ENCODE data around the gene TCF3.

TCF3 gene

DNA sequence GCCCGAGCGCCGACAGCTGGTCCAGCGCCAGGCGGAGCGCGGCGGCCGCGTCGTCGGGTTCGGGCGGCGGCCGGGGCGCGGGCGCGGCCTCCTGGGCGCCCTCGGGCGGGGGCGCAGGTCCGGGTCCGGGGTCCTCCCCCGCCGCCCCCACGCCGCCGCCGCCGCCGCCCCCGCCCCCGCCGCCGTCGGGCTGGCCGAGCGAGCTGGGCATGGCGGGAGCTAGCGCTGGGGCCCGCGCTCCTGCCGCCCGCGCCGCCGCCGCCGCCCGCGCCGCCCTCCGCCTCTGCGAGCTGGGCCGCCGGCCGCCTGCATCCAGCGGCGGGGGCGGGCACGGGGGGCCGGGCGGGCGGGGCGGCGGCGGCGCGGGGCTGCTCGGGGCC is 84.6 kb downstream of the TCF3 start:
- DNase-seq: no peak

DNA sequence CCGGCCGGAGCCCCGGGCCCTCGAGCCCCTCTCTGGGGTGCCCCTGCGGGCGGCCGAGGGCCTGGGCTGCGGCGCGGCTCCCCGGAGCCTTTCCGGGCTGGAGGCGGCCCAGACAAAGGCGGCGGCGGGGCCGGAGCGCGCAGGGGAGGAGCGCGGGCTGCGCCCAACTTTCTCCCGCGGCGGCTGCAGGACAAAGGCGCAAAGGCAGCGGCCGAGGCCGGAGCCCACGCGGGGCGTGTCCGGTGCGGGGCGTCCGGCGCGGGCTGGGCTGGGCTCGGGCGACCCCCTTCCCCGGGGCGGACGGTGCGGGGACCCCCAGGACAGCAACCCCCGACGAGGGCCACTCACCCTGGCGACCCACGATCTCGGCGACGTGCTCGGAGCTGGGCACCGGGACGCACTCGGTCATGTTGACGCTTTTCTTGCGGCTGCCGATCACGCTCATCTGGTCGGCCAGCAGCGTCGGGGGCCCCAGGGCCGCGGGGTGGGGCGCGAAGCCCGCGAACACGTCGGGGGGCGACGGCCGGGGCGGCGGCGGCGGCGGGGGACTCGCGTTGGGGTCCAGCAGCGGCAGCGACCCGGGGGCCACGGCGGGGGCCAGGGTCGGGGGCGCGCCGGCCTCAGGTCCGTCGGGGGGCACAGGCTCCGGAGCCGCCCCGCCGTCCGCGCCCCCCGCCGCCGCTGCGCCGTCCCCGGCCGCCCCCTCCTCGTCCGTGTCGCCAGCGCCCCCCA is 85.1 kb downstream of the TCF3 start:
- DNase-seq: peak in 11 of 56 donors; percentile 16 to 61 (median 50)

DNA sequence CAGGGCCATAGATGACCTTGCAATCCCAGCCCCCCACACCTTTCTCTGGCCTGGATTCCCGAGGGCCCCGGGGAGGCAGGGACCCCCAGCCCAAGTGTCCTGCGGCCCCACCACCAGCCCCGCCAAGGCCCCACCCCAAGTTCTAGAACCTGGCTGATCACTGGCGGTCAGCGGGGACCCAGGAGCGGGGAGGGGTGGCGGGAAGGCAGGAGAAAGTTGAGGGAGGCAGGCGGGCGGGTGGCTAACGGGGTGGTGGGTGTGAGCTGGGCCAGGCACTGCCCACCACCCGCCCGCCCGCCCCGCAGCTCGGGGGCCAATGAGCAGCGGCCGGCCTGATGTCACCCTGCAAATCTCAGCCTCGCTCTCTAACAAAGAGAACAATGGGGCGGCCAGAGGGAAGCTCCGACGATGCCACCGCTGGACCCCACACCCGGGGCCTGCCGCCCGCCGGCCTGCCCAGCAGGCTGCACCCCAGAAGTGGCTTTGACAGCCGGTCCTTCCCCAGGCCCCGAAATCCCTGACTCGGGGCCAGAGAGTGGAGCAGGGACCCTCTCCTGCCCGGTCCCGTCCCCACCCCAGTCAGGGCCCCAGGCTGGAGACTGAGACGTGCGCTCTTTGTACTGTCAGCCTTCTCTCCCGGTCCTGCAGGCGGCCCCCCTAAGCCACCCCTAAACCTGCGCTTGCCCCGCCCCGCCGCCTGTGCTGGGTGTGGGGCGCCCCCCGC is 85.9 kb downstream of the TCF3 start:
- DNase-seq: peak in 55 of 56 donors; percentile 30 to 93 (median 83)

DNA sequence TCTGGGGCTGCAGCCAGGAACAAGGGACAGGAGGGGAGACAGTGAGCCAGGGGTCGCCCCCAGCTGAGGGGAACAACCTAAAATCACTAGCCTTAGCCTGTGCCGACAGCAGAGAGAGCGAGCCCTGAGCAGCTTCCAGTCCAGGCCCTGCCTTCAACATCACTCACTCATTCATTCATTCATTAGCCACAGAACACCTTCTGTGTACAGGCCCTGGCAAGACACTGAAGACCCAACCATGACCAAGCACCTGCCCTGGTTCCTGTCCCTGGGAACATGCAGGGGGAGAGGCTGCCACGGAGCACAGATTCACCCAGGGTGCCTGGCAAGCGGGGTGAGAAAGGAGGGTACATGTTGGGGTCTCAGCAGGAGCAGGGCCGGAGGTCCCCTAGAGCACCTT is 89.2 kb downstream of the TCF3 start:
- DNase-seq: no peak

DNA sequence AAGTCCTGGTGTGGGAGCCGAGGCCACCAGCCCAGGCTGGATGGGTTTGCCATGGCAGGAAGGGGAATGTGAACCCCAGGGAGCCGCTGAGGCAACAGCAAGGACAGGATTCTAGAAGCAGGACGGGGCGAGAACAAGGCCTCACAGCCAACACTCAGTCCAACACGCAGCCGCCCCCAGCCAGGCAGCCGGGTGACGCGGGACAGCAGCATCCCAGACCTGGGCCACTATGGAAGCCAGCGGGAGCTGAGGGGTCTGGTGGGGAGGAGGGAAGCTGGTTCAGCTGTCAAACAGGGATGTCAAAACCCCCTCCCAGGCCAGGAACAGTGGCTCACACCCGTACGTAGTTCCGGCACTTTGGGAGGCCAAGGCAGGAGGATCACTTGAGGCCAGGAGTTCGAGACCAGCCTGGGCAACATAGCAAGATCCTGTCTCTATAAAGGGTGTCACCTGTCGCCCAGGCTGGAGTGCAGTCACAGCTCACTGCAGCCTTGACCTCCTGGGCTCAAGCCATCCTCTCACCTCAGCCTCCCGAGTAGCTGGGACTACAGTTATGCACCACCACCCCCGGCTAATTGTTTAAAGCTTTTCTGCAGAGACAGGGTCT is 91.1 kb downstream of the TCF3 start:
- DNase-seq: no peak

GRCh38 chr19:1560286-1560882 is 92.0 kb downstream of the TCF3 start:
- no peak for DNase-seq
